GM23338 (cell line): Measurements from ENCODE around the gene PHRF1. TPM values are rescaled to one million over a fixed set of nuclear protein-coding genes. Genes with fewer than 3 reads are reported as not detected.

Experiments used
- ATAC-seq: fragments of 200-7000 bp; cut with Tn5 transposase; 3 replicates; pipeline ENCODE4 v1.9.1; 2020
- DNase-seq: peaks from one replicate; pipeline ENCODE4 v3.0.0-alpha.2; 2015; ENCODE audit warnings: low spot score
- H2AFZ ChIP-seq: fragments of 200-600 bp; sonication (generic); 2 replicates; pipeline ENCODE4 v1.8.0; 2016; ENCODE audit warnings: antibody characterized with exemption, mild to moderate bottlenecking, moderate library complexity
- H3F3A ChIP-seq: fragments of 200-600 bp; sonication (generic); replicated peaks from 2 replicates; pipeline ENCODE4 v1.8.0; 2017; ENCODE audit warnings: antibody characterized with exemption, mixed run types, low read depth
- H3K27ac ChIP-seq: fragments of 200-600 bp; sonication (generic); 2 replicates; pipeline ENCODE4 v1.6.1; 2016; ENCODE audit warnings: low read depth
- H3K27me3 ChIP-seq: fragments of 200-600 bp; sonication (generic); 2 replicates; pipeline ENCODE4 v1.8.0; 2016; ENCODE audit warnings: mild to moderate bottlenecking, mixed run types, moderate library complexity; ENCODE audit not compliant: insufficient read depth
- H3K36me3 ChIP-seq: fragments of 200-600 bp; sonication (generic); 2 replicates; pipeline ENCODE4 v1.8.0; 2016; ENCODE audit warnings: mild to moderate bottlenecking; ENCODE audit not compliant: insufficient read depth
- H3K4me1 ChIP-seq: fragments of 200-600 bp; sonication (generic); 2 replicates; pipeline ENCODE4 v1.8.0; 2016; ENCODE audit warnings: mild to moderate bottlenecking, moderate library complexity; ENCODE audit not compliant: insufficient read depth
- H3K4me2 ChIP-seq: fragments of 200-600 bp; sonication (generic); 2 replicates; pipeline ENCODE4 v1.7.1; 2017; ENCODE audit warnings: mixed run types
- H3K4me3 ChIP-seq: fragments of 200-600 bp; sonication (generic); 2 replicates; pipeline ENCODE4 v1.6.1; 2016; ENCODE audit warnings: mixed run types
- H3K79me2 ChIP-seq: fragments of 200-600 bp; sonication (generic); replicated peaks from 2 replicates; pipeline ENCODE4 v1.8.0; 2017; ENCODE audit warnings: mild to moderate bottlenecking; ENCODE audit not compliant: insufficient read depth
- H3K9me2 ChIP-seq: fragments of 200-600 bp; sonication (generic); 2 replicates; pipeline ENCODE4 v1.8.0; 2017; ENCODE audit not compliant: insufficient read depth
- H4K20me1 ChIP-seq: fragments of 200-600 bp; sonication (generic); replicated peaks from 2 replicates; pipeline ENCODE4 v1.8.0; 2017; ENCODE audit warnings: mild to moderate bottlenecking; ENCODE audit not compliant: insufficient read depth
- H3K27ac Mint-ChIP-seq: 2 replicates; pipeline ENCODE4 v1.8.0; 2020; ENCODE audit warnings: inconsistent platforms, mild to moderate bottlenecking, moderate library complexity, mixed read lengths
- H3K27me3 Mint-ChIP-seq: 3 replicates; pipeline ENCODE4 v1.8.0; 2022; ENCODE audit warnings: low read depth, mild to moderate bottlenecking, moderate library complexity, mixed read lengths, inconsistent platforms; ENCODE audit not compliant: insufficient read depth, poor library complexity
- H3K36me3 Mint-ChIP-seq: 3 replicates; pipeline ENCODE4 v1.8.0; 2021; ENCODE audit warnings: low read depth, mild to moderate bottlenecking, inconsistent platforms, moderate library complexity, mixed read lengths
- H3K4me1 Mint-ChIP-seq: 3 replicates; pipeline ENCODE4 v1.8.0; 2020; ENCODE audit warnings: mild to moderate bottlenecking, inconsistent platforms, mixed read lengths
- H3K4me3 Mint-ChIP-seq: 3 replicates; pipeline ENCODE4 v1.8.0; 2021; ENCODE audit warnings: moderate library complexity, mild to moderate bottlenecking, inconsistent platforms, mixed read lengths
- H3K9me3 Mint-ChIP-seq: 3 replicates; pipeline ENCODE4 v1.8.0; 2020; ENCODE audit warnings: moderate library complexity, mild to moderate bottlenecking, inconsistent platforms, mixed read lengths
- CREB1 ChIP-seq: fragments of 250-450 bp; sonication (Bioruptor Pico); IDR thresholded peaks from 2 replicates; pipeline ENCODE4 v1.5.0; 2020; ENCODE audit warnings: low read depth, mild to moderate bottlenecking, moderate library complexity
- ETS1 ChIP-seq: IDR thresholded peaks from 2 replicates; pipeline ENCODE4 v1.6.1; 2016; ENCODE audit warnings: antibody characterized with exemption
- EZH2 ChIP-seq: fragments of 200-600 bp; sonication (generic); IDR thresholded peaks from one replicate; pipeline ENCODE4 v1.8.0; 2017; ENCODE audit warnings: antibody characterized with exemption, mild to moderate bottlenecking, low read depth; ENCODE audit not compliant: unreplicated experiment
- EZH2phosphoT487 ChIP-seq: fragments of 200-600 bp; sonication (generic); IDR thresholded peaks from one replicate; pipeline ENCODE4 v1.8.1; 2018; ENCODE audit warnings: antibody characterized with exemption; ENCODE audit not compliant: unreplicated experiment
- JUNB ChIP-seq: IDR thresholded peaks from one replicate; pipeline ENCODE4 v1.6.1; 2016; ENCODE audit warnings: antibody characterized with exemption; ENCODE audit not compliant: unreplicated experiment
- NANOG ChIP-seq: IDR thresholded peaks from 2 replicates; pipeline ENCODE4 v1.6.1; 2016; ENCODE audit warnings: antibody characterized with exemption, borderline replicate concordance
- POLR2AphosphoS5 ChIP-seq: IDR thresholded peaks from 2 replicates; pipeline ENCODE4 v1.6.1; 2016; ENCODE audit warnings: antibody characterized with exemption, low read depth
- REST ChIP-seq: IDR thresholded peaks from one replicate; pipeline ENCODE4 v1.6.1; 2018; ENCODE audit warnings: antibody characterized with exemption; ENCODE audit not compliant: unreplicated experiment
- STAT1 ChIP-seq: IDR thresholded peaks from one replicate; pipeline ENCODE4 v1.6.1; 2016; ENCODE audit warnings: antibody characterized with exemption; ENCODE audit not compliant: unreplicated experiment
- ZNF114 ChIP-seq: fragments of 250-450 bp; sonication (Bioruptor Pico); IDR thresholded peaks from 2 replicates; pipeline ENCODE4 v1.5.0; 2020; ENCODE audit warnings: mild to moderate bottlenecking, moderate library complexity
- ZNF331 ChIP-seq: fragments of 250-450 bp; sonication (Bioruptor Pico); IDR thresholded peaks from 2 replicates; pipeline ENCODE4 v1.5.0; 2020; ENCODE audit warnings: low read depth, mild to moderate bottlenecking, moderate library complexity
- ZNF462 ChIP-seq: fragments of 250-450 bp; sonication (Bioruptor Pico); IDR thresholded peaks from 2 replicates; pipeline ENCODE4 v1.5.0; 2020; ENCODE audit warnings: mild to moderate bottlenecking, moderate library complexity
- polyA plus RNA-seq: library from polyadenylated mRNA; unstranded; fragments of >200 nt; fragmentation: Nextera tagmentation; extraction: Ambion mirVana; gene quantifications from 2 replicates; pipeline ENCODE4 v1.2.1, GENCODE V29; 2016
- total RNA-seq: library from RNA; depleted of rRNA; stranded (reverse); fragments of >200 nt; shearing (Covaris generic); gene quantifications from 2 replicates; pipeline ENCODE4 v1.2.3, GENCODE V29; 2014
- TF ChIP-seq, protein P1 (sequence below), 2 experiments: fragments of 200-600 bp in 1 of 2; sonication (generic) in 1 of 2; conservative IDR thresholded peaks; 2 replicates each; pipeline versions ENCODE4 v1.5.1 to v1.6.1; 2016 to 2017; ENCODE audit warnings: antibody characterized with exemption in 2 of 2, low read depth in 2 of 2, mild to moderate bottlenecking in 2 of 2, moderate library complexity in 1 of 2

PHRF1 gene
- total and polyA plus RNA-seq, 2 experiments from 2014 or later: 11.0 to 45.9 TPM

- DNase-seq (no peak), ATAC-seq (no peak)
- H3K27me3 Mint-ChIP-seq: peaks cover 12% of the 10 kb centered on the region
- no peaks in the 10 kb centered on the region for H3K4me1 ChIP-seq
- peaks cover 12% of the 10 kb centered on the region for H3K36me3 ChIP-seq
- peaks cover 10% of the 10 kb centered on the region; the same call in 1 of the 2 replicates for H3F3A ChIP-seq
- no peak overlapping the region for H3K27ac Mint-ChIP-seq
- H3K4me2 ChIP-seq: no peak overlapping the region
- H3K27me3 ChIP-seq: no peaks in the 10 kb centered on the region
- H3K4me3 ChIP-seq: no peak overlapping the region
- peaks cover 8% of the 10 kb centered on the region; the same call in 1 of the 2 replicates for H4K20me1 ChIP-seq
- H3K4me3 Mint-ChIP-seq: no peak overlapping the region
- H2AFZ ChIP-seq: no peak overlapping the region
- H3K79me2 ChIP-seq: peaks cover 3% of the 10 kb centered on the region; the same call in 1 of the 2 replicates
- H3K9me2 ChIP-seq: no peaks in the 10 kb centered on the region
- no peaks in the 10 kb centered on the region for H3K4me1 Mint-ChIP-seq
- no peaks in the 10 kb centered on the region for H3K9me3 Mint-ChIP-seq
- peaks cover 23% of the 10 kb centered on the region for H3K36me3 Mint-ChIP-seq
- H3K27ac ChIP-seq: no peak overlapping the region
- TF ChIP-seq ZNF114 (CRISPR knock-in tag) (no peak), POLR2AphosphoS5 (no peak), JUNB (no peak), CREB1 (CRISPR knock-in tag) (no peak), ZNF331 (no peak), EZH2phosphoT487 (no peak), REST (no peak), NANOG (no peak), EZH2 (no peak), ETS1 (no peak), ZNF462 (no peak), STAT1 (no peak)
- TF ChIP-seq, protein P1, sequence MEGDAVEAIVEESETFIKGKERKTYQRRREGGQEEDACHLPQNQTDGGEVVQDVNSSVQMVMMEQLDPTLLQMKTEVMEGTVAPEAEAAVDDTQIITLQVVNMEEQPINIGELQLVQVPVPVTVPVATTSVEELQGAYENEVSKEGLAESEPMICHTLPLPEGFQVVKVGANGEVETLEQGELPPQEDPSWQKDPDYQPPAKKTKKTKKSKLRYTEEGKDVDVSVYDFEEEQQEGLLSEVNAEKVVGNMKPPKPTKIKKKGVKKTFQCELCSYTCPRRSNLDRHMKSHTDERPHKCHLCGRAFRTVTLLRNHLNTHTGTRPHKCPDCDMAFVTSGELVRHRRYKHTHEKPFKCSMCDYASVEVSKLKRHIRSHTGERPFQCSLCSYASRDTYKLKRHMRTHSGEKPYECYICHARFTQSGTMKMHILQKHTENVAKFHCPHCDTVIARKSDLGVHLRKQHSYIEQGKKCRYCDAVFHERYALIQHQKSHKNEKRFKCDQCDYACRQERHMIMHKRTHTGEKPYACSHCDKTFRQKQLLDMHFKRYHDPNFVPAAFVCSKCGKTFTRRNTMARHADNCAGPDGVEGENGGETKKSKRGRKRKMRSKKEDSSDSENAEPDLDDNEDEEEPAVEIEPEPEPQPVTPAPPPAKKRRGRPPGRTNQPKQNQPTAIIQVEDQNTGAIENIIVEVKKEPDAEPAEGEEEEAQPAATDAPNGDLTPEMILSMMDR (conservative IDR thresholded peaks at IDR 0.05; ENCODE audit: low read depth in 2 of 2): no peak
These were observed 80.6 kb downstream of the PHRF1 start for GRCh38 chr11:656866-657265.
